ENCODE measurements around the gene SCART1. TPM values are rescaled to one million over a fixed set of nuclear protein-coding genes. Genes with fewer than 3 reads are reported as not detected.

The SCART1 gene
- total and polyA plus RNA-seq, 2 donors (not counting 3 experiments of a cell fraction or from before 2014, with no cell fraction given), result 0.90 to 1.0 TPM

Other genes starting within 250 kb of the SCART1 start
- gene UTF1, start 223.7 kb upstream of the SCART1 start, total RNA-seq, result not detected in 2 replicates
- gene UTF1, start 223.7 kb upstream of the SCART1 start, polyA plus RNA-seq, result not detected in 2 replicates
- gene VENTX, start 216.1 kb upstream of the SCART1 start, total RNA-seq, result not detected in 2 replicates
- not detected in 2 replicates for gene VENTX, start 216.1 kb upstream of the SCART1 start, polyA plus RNA-seq
- gene ADAM8, start 177.1 kb upstream of the SCART1 start, total RNA-seq, result 0.55 and 1.5 TPM in 2 replicates
- 0.49 and 0.51 TPM in 2 replicates for gene ADAM8, start 177.1 kb upstream of the SCART1 start, polyA plus RNA-seq
- 48.8 and 53.1 TPM in 2 replicates for gene TUBGCP2, start 145.1 kb upstream of the SCART1 start, total RNA-seq
- 37.1 and 45.6 TPM in 2 replicates for gene TUBGCP2, start 145.1 kb upstream of the SCART1 start, polyA plus RNA-seq
- 37.9 and 40.4 TPM in 2 replicates for gene ZNF511, start 145.0 kb upstream of the SCART1 start, total RNA-seq
- gene ZNF511, start 145.0 kb upstream of the SCART1 start, polyA plus RNA-seq, result 25.6 and 36.3 TPM in 2 replicates
- gene CALY, start 117.0 kb upstream of the SCART1 start, total RNA-seq, result not detected in 2 replicates
- gene CALY, start 117.0 kb upstream of the SCART1 start, polyA plus RNA-seq, result not detected in 2 replicates
- not detected in 2 replicates for gene PRAP1, start 106.6 kb upstream of the SCART1 start, total RNA-seq
- not detected in 2 replicates for gene PRAP1, start 106.6 kb upstream of the SCART1 start, polyA plus RNA-seq
- 16.2 and 17.4 TPM in 2 replicates for gene FUOM, start 95.9 kb upstream of the SCART1 start, total RNA-seq
- gene FUOM, start 95.9 kb upstream of the SCART1 start, polyA plus RNA-seq, result 33.9 and 39.0 TPM in 2 replicates
- gene ECHS1, start 80.6 kb upstream of the SCART1 start, total RNA-seq, result 91.9 and 108 TPM in 2 replicates
- 41.8 and 46.2 TPM in 2 replicates for gene ECHS1, start 80.6 kb upstream of the SCART1 start, polyA plus RNA-seq
- gene PAOX, start 74.7 kb upstream of the SCART1 start, total RNA-seq, result 2.6 and 5.6 TPM in 2 replicates
- gene PAOX, start 74.7 kb upstream of the SCART1 start, polyA plus RNA-seq, result 3.8 and 4.7 TPM in 2 replicates
- gene MTG1, start 59.8 kb upstream of the SCART1 start, total RNA-seq, result 60.2 and 66.5 TPM in 2 replicates
- gene MTG1, start 59.8 kb upstream of the SCART1 start, polyA plus RNA-seq, result 83.4 and 91.6 TPM in 2 replicates
- 0.13 TPM in 1 of 2 replicates, not detected in the other for gene SPRN, start 29.3 kb upstream of the SCART1 start, total RNA-seq
- gene SPRN, start 29.3 kb upstream of the SCART1 start, polyA plus RNA-seq, result 0.03 TPM in 1 of 2 replicates, not detected in the other
- not detected in 2 replicates for gene CYP2E1, start 73.4 kb downstream of the SCART1 start, total RNA-seq
- 0.08 and 0.21 TPM in 2 replicates for gene CYP2E1, start 73.4 kb downstream of the SCART1 start, polyA plus RNA-seq
- gene SYCE1, start 111.6 kb downstream of the SCART1 start, total RNA-seq, result not detected in 2 replicates
- not detected in 2 replicates for gene SYCE1, start 111.6 kb downstream of the SCART1 start, polyA plus RNA-seq
- gene FRG2B, start 172.8 kb downstream of the SCART1 start, total RNA-seq, result not detected in 2 replicates
- gene FRG2B, start 172.8 kb downstream of the SCART1 start, polyA plus RNA-seq, result not detected in 2 replicates